H9 (cell line): Measurements from ENCODE around the gene ARPC5L. TPM values are rescaled to one million over a fixed set of nuclear protein-coding genes. Genes with fewer than 3 reads are reported as not detected.

ENCODE experiments used
- DNase-seq: peaks from one replicate; pipeline ENCODE4 v3.0.0-alpha.2; 2017
- H2AFZ ChIP-seq: one replicate; pipeline ENCODE4 v1.6.1; 2013; ENCODE audit warnings: mild to moderate bottlenecking, low read length, control low read depth, moderate library complexity
- H2AK5ac ChIP-seq: 2 replicates; pipeline ENCODE4 v1.6.1; 2013; ENCODE audit warnings: low read length, control low read depth, mixed read lengths; ENCODE audit not compliant: insufficient read length
- H2BK120ac ChIP-seq: one replicate; pipeline ENCODE4 v1.6.1; 2013; ENCODE audit warnings: low read depth, mild to moderate bottlenecking, low read length, control low read depth, inconsistent platforms; ENCODE audit not compliant: poor library complexity, severe bottlenecking
- H2BK12ac ChIP-seq: 2 replicates; pipeline ENCODE4 v1.6.1; 2013; ENCODE audit warnings: low read length, control low read depth, mixed read lengths, low read depth; ENCODE audit not compliant: insufficient read length
- H2BK15ac ChIP-seq: 2 replicates; pipeline ENCODE4 v1.6.1; 2013; ENCODE audit warnings: low read depth, low read length, control low read depth
- H2BK20ac ChIP-seq: one replicate; pipeline ENCODE4 v1.6.1; 2013; ENCODE audit warnings: low read depth, mild to moderate bottlenecking, low read length, control low read depth, inconsistent platforms; ENCODE audit not compliant: poor library complexity, severe bottlenecking
- H2BK5ac ChIP-seq: 2 replicates; pipeline ENCODE4 v1.6.1; 2013; ENCODE audit warnings: low read length, control low read depth, mixed read lengths; ENCODE audit not compliant: insufficient read length
- H3K14ac ChIP-seq: 2 replicates; pipeline ENCODE4 v1.6.1; 2013; ENCODE audit warnings: low read length, control low read depth; ENCODE audit not compliant: insufficient read depth
- H3K18ac ChIP-seq: 2 replicates; pipeline ENCODE4 v1.6.1; 2013; ENCODE audit warnings: low read depth, mild to moderate bottlenecking, mixed read lengths, low read length, control low read depth; ENCODE audit not compliant: insufficient read length
- H3K23ac ChIP-seq: 2 replicates; pipeline ENCODE4 v1.6.1; 2013; ENCODE audit warnings: low read length, control low read depth, mixed read lengths, low read depth; ENCODE audit not compliant: insufficient read length
- H3K23me2 ChIP-seq: 2 replicates; pipeline ENCODE4 v1.6.1; 2013; ENCODE audit warnings: low read depth, mild to moderate bottlenecking, mixed read lengths, low read length, control low read depth; ENCODE audit not compliant: insufficient read length, poor library complexity, severe bottlenecking
- H3K27ac ChIP-seq: 2 replicates; pipeline ENCODE4 v1.5.1; 2013; ENCODE audit warnings: low read length, control low read depth, mixed read lengths, low read depth; ENCODE audit not compliant: insufficient read length
- H3K27me3 ChIP-seq: 2 replicates; pipeline ENCODE4 v1.6.1; 2013; ENCODE audit warnings: low read length, control low read depth, inconsistent platforms; ENCODE audit not compliant: insufficient read depth
- H3K4ac ChIP-seq: 2 replicates; pipeline ENCODE4 v1.6.1; 2013; ENCODE audit warnings: low read depth, mild to moderate bottlenecking, control low read depth, inconsistent platforms, low read length, moderate library complexity
- H3K4me1 ChIP-seq: 2 replicates; pipeline ENCODE4 v1.6.1; 2013; ENCODE audit warnings: low read length, control low read depth, inconsistent platforms; ENCODE audit not compliant: insufficient read depth
- H3K4me2 ChIP-seq: 2 replicates; pipeline ENCODE4 v1.6.1; 2013; ENCODE audit warnings: low read length, control low read depth, mixed read lengths; ENCODE audit not compliant: insufficient read length, insufficient read depth
- H3K56ac ChIP-seq: 2 replicates; pipeline ENCODE4 v1.6.1; 2013; ENCODE audit warnings: low read depth, mild to moderate bottlenecking, mixed read lengths, low read length, control low read depth; ENCODE audit not compliant: insufficient read length
- H3K79me1 ChIP-seq: 2 replicates; pipeline ENCODE4 v1.6.1; 2013; ENCODE audit warnings: low read depth, mild to moderate bottlenecking, moderate library complexity, low read length, control low read depth, inconsistent platforms; ENCODE audit not compliant: insufficient read depth, poor library complexity, severe bottlenecking
- H3K79me2 ChIP-seq: 2 replicates; pipeline ENCODE4 v1.6.1; 2013; ENCODE audit warnings: low read length, control low read depth, inconsistent platforms; ENCODE audit not compliant: insufficient read depth
- H3K9ac ChIP-seq: 2 replicates; pipeline ENCODE4 v1.6.1; 2013; ENCODE audit warnings: low read length, control low read depth, mixed read lengths; ENCODE audit not compliant: insufficient read length; ENCODE audit errors: extremely low read depth
- H3K9me3 ChIP-seq: one replicate; pipeline ENCODE4 v1.6.1; 2013; ENCODE audit warnings: low read depth, low read length, inconsistent platforms; ENCODE audit not compliant: control insufficient read depth
- H3T11ph ChIP-seq: one replicate; pipeline ENCODE4 v1.6.1; 2013; ENCODE audit warnings: mild to moderate bottlenecking, low read length, control low read depth, inconsistent platforms
- H4K20me1 ChIP-seq: one replicate; pipeline ENCODE4 v1.6.1; 2013; ENCODE audit not compliant: control insufficient read depth, insufficient read length, insufficient read depth
- H4K5ac ChIP-seq: 2 replicates; pipeline ENCODE4 v1.6.1; 2013; ENCODE audit warnings: low read depth, mild to moderate bottlenecking, mixed read lengths, low read length, control low read depth; ENCODE audit not compliant: insufficient read length
- H4K8ac ChIP-seq: replicated peaks from 2 replicates; pipeline ENCODE4 v1.6.1; 2013; ENCODE audit warnings: low read length, control low read depth, mixed read lengths, low read depth; ENCODE audit not compliant: insufficient read length
- H4K91ac ChIP-seq: 2 replicates; pipeline ENCODE4 v1.6.1; 2013; ENCODE audit warnings: low read depth, mild to moderate bottlenecking, moderate library complexity, mixed read lengths, low read length, control low read depth; ENCODE audit not compliant: insufficient read length
- H3K27ac Mint-ChIP-seq, 3 experiments: 2 replicates in 2 of 3; 3 replicates in 1 of 3; pipeline ENCODE4 v1.8.0; 2020 to 2021; ENCODE audit warnings: mixed read lengths in 3 of 3, mild to moderate bottlenecking in 1 of 3, moderate library complexity in 1 of 3
- H3K27me3 Mint-ChIP-seq: 2 replicates; pipeline ENCODE4 v1.8.0; 2021; ENCODE audit warnings: low read depth, mild to moderate bottlenecking, moderate library complexity, mixed read lengths
- H3K36me3 Mint-ChIP-seq, 3 experiments: 2 replicates in 2 of 3; 3 replicates in 1 of 3; pipeline ENCODE4 v1.8.0; 2020 to 2021; ENCODE audit warnings: low read depth in 3 of 3, mixed read lengths in 3 of 3; ENCODE audit not compliant: insufficient read depth in 1 of 3
- H3K4me1 Mint-ChIP-seq, 2 experiments: 2 replicates each; pipeline ENCODE4 v1.8.0; 2020; ENCODE audit warnings: mixed read lengths in 2 of 2
- H3K4me3 Mint-ChIP-seq, 2 experiments: 2 replicates in 1 of 2; 3 replicates in 1 of 2; pipeline ENCODE4 v1.8.0; 2020 to 2021; ENCODE audit warnings: mild to moderate bottlenecking in 2 of 2, mixed read lengths in 2 of 2, moderate library complexity in 1 of 2
- H3K9me3 Mint-ChIP-seq, 2 experiments: 2 replicates in 1 of 2; 3 replicates in 1 of 2; pipeline ENCODE4 v1.8.0; 2020; ENCODE audit warnings: mild to moderate bottlenecking in 2 of 2, mixed read lengths in 2 of 2, moderate library complexity in 1 of 2
- CTCF ChIP-seq: fragments of 200-600 bp; sonication (generic); conservative IDR thresholded peaks from 3 replicates; pipeline ENCODE4 v1.8.0; 2021; ENCODE audit warnings: antibody characterized with exemption, mild to moderate bottlenecking
- WGBS: extraction: QIAGEN DNeasy Blood & Tissue Kit; methylation state at CpG from one replicate; pipeline ENCODE4 v1.1.7; 2013; ENCODE audit warnings: missing lambda C conversion rate, low lambda C conversion rate, mixed read lengths; ENCODE audit not compliant: insufficient read length; ENCODE audit errors: extremely low coverage; 5-methylcytosine and 5-hydroxymethylcytosine counted together
- total RNA-seq: library from RNA; stranded (reverse); gene quantifications from 2 replicates; pipeline ENCODE4 v1.2.1, GENCODE V29; 2021

The ARPC5L gene
- total RNA-seq, 1 experiment from 2014 or later: 67.7 TPM

- Histone ChIP-seq H3K27me3 (no peaks in the 10 kb centered on the region), H4K5ac (no peak overlapping the region), H3K23me2 (no peaks in the 10 kb centered on the region), H3K9ac (no peak overlapping the region), H3K27ac (no peak overlapping the region), H2BK20ac (no peak overlapping the region), H4K20me1 (no peaks in the 10 kb centered on the region), H3K18ac (no peak overlapping the region), H2BK15ac (no peak overlapping the region), H3K4ac (no peak overlapping the region), H3K14ac (no peak overlapping the region), H4K91ac (no peak overlapping the region), H2AK5ac (no peak overlapping the region), H3K79me1 (no peaks in the 10 kb centered on the region), H3K4me2 (no peak overlapping the region), H3T11ph (no peak overlapping the region), H2AFZ (no peak overlapping the region), H3K23ac (no peak overlapping the region), H3K79me2 (no peaks in the 10 kb centered on the region), H3K9me3 (no peaks in the 10 kb centered on the region), H2BK120ac (no peak overlapping the region), H3K56ac (no peak overlapping the region), H2BK5ac (no peak overlapping the region), H2BK12ac (no peak overlapping the region), H3K4me1 (no peaks in the 10 kb centered on the region; the same call in 1 of the 2 replicates), H4K8ac (no peak overlapping the region)
- no peak for TF ChIP-seq CTCF
- no peak for DNase-seq
- Mint-ChIP-seq H3K27me3 (peaks cover 3% of the 10 kb centered on the region; the same call in 1 of the 2 replicates), H3K4me1 (peaks cover 9 to 16% of the 10 kb centered on the region in 2 experiments), H3K4me3 (no peak overlapping the region), H3K36me3 (peaks cover 0 to 4% (median under 1%) of the 10 kb centered on the region in 3 experiments; a peak in 2 of 7 replicates), H3K27ac (peak overlapping the region in 1 of 3 experiments; percentile 78; a peak in 4 of 7 replicates), H3K9me3 (peaks cover 3 to 9% of the 10 kb centered on the region in 2 experiments; a peak in 2 of 5 replicates)
- no CpG with 5 or more reads among the region's 5 CpGs for WGBS
These were observed 32.6 kb upstream of the ARPC5L start for GRCh38 chr9:124829334-124829669.
